Measurements from ENCODE around the gene UNCX.
A peak's percentile ranks its signal among the peaks of the same experiment; 100 is the strongest.

UNCX gene

GRCh38 chr7:1233333-1234048, 819 bp downstream of the UNCX start:
- FAIRE-seq: no peak

- no peak for FAIRE-seq
Observed at GRCh38 chr7:1234049-1234880, 1.6 kb downstream of the UNCX start.

GRCh38 chr7:1234881-1235500, 2.3 kb downstream of the UNCX start:
- no peak for FAIRE-seq

GRCh38 chr7:1235501-1236131, 2.9 kb downstream of the UNCX start:
- no peak for FAIRE-seq

- no peak for FAIRE-seq
Observed at GRCh38 chr7:1236132-1236661, 3.5 kb downstream of the UNCX start.

- FAIRE-seq: no peak
Observed at GRCh38 chr7:1236831-1237701, 4.4 kb downstream of the UNCX start.

GRCh38 chr7:1237704-1238255, 5.1 kb downstream of the UNCX start:
- no peak for FAIRE-seq

- FAIRE-seq: no peak
Observed at GRCh38 chr7:1238450-1238882, 5.8 kb downstream of the UNCX start.

- no peak for FAIRE-seq
Observed at GRCh38 chr7:1238931-1239802, 6.5 kb downstream of the UNCX start.

- no peak for FAIRE-seq
Observed at GRCh38 chr7:1239803-1240516, 7.3 kb downstream of the UNCX start.

- FAIRE-seq: no peak
Observed at GRCh38 chr7:1240517-1241257, 8.0 kb downstream of the UNCX start.

- no peak for FAIRE-seq
Observed at GRCh38 chr7:1241258-1241602, 8.6 kb downstream of the UNCX start.

GRCh38 chr7:1241603-1242255, 9.1 kb downstream of the UNCX start:
- no peak for FAIRE-seq

GRCh38 chr7:1242256-1242605, 9.6 kb downstream of the UNCX start:
- FAIRE-seq: no peak

GRCh38 chr7:1242606-1243289, 10.1 kb downstream of the UNCX start:
- no peak for FAIRE-seq

GRCh38 chr7:1243290-1243963, 10.8 kb downstream of the UNCX start:
- peak; percentile 63 for FAIRE-seq

GRCh38 chr7:1243964-1244416, 11.3 kb downstream of the UNCX start:
- FAIRE-seq: no peak
